ENCODE measurements around the gene WBP1L. TPM values are rescaled to one million over a fixed set of nuclear protein-coding genes. Genes with fewer than 3 reads are reported as not detected.

The WBP1L gene
- total RNA-seq, 2 donors from 2014 or later = 123 to 268 TPM

DNA sequence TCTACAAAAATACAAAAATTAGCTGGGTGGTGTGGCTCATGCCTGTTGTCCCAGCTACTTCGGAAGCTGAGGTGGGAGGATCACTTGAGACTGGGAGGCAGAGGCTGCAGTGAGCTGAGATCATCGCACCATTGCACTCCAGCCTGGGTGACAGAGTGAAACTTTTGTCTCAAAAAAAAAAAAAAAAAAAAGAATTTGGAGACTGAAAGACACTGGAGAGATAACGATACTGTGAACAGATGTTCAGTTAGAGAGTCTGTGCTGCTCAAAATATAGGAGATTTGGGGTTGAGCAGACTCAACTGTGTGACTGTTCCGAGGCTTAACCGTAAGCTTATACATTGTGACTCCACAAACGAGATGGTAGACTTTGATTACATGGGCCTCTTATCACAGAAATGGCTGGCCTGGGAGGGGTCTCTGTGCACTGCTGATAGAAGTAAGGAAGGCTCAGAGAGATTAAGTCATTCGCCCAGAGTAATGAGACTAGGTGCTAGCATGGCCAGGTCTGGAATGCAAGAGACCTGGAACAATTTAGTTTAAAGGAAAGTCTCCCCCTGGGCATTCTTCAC, 19.4 kb downstream of the WBP1L start:
- no peaks in the 10 kb centered on the region for H3K36me3 ChIP-seq
- no peak overlapping the region for H3K27ac ChIP-seq
- no peaks in the 10 kb centered on the region for H3K9me3 ChIP-seq
- no peak for ATAC-seq (ENCODE audit: insufficient number of reproducible peaks, low FRiP score, low read depth)
- DNase-seq (ENCODE audit: low spot score) = no peak
- TF ChIP-seq, protein P1, sequence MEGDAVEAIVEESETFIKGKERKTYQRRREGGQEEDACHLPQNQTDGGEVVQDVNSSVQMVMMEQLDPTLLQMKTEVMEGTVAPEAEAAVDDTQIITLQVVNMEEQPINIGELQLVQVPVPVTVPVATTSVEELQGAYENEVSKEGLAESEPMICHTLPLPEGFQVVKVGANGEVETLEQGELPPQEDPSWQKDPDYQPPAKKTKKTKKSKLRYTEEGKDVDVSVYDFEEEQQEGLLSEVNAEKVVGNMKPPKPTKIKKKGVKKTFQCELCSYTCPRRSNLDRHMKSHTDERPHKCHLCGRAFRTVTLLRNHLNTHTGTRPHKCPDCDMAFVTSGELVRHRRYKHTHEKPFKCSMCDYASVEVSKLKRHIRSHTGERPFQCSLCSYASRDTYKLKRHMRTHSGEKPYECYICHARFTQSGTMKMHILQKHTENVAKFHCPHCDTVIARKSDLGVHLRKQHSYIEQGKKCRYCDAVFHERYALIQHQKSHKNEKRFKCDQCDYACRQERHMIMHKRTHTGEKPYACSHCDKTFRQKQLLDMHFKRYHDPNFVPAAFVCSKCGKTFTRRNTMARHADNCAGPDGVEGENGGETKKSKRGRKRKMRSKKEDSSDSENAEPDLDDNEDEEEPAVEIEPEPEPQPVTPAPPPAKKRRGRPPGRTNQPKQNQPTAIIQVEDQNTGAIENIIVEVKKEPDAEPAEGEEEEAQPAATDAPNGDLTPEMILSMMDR (IDR thresholded peaks at IDR 0.05) = no peak
- no peaks in the 10 kb centered on the region for H3K27me3 ChIP-seq (replicated peaks; ENCODE audit: insufficient read depth)
- H3K4me3 ChIP-seq = no peak overlapping the region
- H3K4me1 ChIP-seq (ENCODE audit: control insufficient read depth in 1 of 2, low read depth in 2 of 2) = peaks cover 45 to 87% of the 10 kb centered on the region in 2 donors

DNA sequence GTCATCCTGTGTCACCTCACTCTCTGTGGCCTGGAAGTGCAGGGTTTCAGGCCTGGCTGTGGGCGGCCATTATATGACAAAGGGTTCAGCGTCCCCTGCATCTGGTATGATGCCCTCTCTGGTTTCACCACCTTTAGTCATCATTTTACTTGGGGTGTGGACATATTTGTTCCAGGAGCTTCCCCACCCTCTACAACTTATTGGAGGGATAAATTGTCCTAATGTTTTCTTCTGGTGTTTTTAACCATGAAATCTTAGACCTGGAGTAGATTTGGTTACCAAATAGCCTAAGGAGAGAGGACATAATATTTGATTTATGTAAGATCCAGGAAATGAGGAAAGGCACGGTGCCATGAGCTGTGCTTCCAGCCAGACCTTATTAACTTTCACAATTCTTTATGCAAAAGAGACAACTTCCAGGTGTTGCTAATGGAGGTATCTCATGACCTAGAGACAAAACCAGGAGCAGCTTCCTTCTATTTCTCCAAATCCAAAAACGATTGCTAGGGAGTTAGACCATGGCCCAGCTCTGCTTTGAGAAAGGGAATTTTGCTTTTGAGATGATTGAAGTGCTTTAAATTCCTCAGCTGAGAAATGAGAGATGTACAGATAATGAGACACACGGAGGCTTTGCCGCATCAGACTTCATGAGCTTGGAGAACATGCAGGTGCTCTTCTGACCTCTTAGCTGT, 20.9 kb downstream of the WBP1L start:
- ATAC-seq (ENCODE audit: insufficient number of reproducible peaks, low FRiP score, low read depth) = no peak
- peaks cover 40 to 81% of the 10 kb centered on the region in 2 donors for H3K4me1 ChIP-seq (ENCODE audit: control insufficient read depth in 1 of 2, low read depth in 2 of 2)
- no peak for DNase-seq (ENCODE audit: low spot score)
- TF ChIP-seq, protein P1 (IDR thresholded peaks at IDR 0.05) = no peak
- H3K9me3 ChIP-seq = no peaks in the 10 kb centered on the region
- H3K4me3 ChIP-seq = no peak overlapping the region
- no peak overlapping the region for H3K27ac ChIP-seq
- no peaks in the 10 kb centered on the region for H3K27me3 ChIP-seq (replicated peaks; ENCODE audit: insufficient read depth)
- no peaks in the 10 kb centered on the region for H3K36me3 ChIP-seq

DNA sequence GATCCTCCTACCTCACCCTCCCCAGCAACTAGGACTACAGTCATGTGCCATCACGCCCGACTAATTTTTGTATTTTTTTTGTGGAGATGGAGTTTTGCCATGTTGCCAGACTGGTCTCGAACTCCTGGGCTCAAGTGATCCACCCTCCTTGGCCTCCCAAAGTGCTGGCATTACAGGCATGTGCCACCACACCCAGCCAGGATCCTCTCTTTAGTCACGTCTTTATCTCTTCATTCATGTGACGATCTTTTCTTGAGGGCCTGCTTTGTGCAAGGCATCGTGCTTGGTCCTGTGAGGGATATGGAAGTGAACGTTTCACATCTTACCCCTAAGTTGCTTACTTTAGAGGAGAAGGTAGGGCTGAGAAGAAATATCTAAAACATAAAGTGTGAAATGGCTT, 21.6 kb downstream of the WBP1L start:
- no peak for DNase-seq (ENCODE audit: low spot score)
- no peaks in the 10 kb centered on the region for H3K36me3 ChIP-seq
- no peak for ATAC-seq (ENCODE audit: insufficient number of reproducible peaks, low FRiP score, low read depth)
- H3K4me1 ChIP-seq (ENCODE audit: control insufficient read depth in 1 of 2, low read depth in 2 of 2) = peaks cover 35 to 81% of the 10 kb centered on the region in 2 donors
- TF ChIP-seq, protein P1 (IDR thresholded peaks at IDR 0.05) = no peak
- H3K9me3 ChIP-seq = no peaks in the 10 kb centered on the region
- H3K4me3 ChIP-seq = no peak overlapping the region
- no peak overlapping the region for H3K27ac ChIP-seq
- H3K27me3 ChIP-seq (replicated peaks; ENCODE audit: insufficient read depth) = no peaks in the 10 kb centered on the region

DNA sequence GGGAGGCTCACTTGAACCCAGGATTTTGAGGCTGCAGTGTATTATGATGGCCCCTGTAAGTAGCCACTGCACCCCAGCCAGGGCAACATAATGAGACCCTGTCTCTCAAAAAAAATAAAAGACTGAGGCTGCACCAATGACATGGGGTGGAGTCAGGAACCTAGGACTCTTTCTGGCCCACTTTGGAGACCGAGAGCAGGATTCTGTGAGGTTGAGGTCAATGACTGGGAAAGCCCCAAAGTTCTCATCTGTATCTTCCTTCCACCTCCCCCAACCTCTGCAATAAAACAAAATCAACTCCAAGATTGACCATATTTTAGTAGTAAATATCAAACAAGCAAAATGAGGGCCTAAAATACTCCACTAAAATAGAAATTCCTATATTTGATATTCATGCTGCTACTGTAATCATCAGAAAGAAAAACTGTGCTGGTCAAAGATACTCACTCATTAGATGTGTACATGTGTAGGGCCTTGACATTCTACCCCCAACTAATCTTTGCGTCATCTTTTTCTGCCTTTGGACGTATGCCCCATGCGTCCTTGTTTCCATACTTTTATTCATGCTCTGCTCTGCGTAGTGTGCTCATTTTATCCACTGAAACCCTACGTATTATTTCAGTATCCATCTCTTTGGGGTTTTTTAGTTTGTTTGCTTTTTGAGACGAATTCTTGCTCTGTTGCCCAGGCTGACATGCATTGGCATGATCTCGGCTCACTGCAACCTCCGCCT, 23.8 kb downstream of the WBP1L start:
- Histone ChIP-seq H3K27ac (no peak overlapping the region), H3K27me3 (replicated peaks; ENCODE audit: insufficient read depth) (no peaks in the 10 kb centered on the region), H3K4me3 (no peak overlapping the region), H3K9me3 (no peaks in the 10 kb centered on the region), H3K4me1 (ENCODE audit: control insufficient read depth in 1 of 2, low read depth in 2 of 2) (peaks cover 30 to 82% of the 10 kb centered on the region in 2 donors), H3K36me3 (no peaks in the 10 kb centered on the region)
- ATAC-seq (ENCODE audit: insufficient number of reproducible peaks, low FRiP score, low read depth) (no peak), DNase-seq (ENCODE audit: low spot score) (no peak)
- TF ChIP-seq, protein P1 (IDR thresholded peaks at IDR 0.05) = no peak

DNA sequence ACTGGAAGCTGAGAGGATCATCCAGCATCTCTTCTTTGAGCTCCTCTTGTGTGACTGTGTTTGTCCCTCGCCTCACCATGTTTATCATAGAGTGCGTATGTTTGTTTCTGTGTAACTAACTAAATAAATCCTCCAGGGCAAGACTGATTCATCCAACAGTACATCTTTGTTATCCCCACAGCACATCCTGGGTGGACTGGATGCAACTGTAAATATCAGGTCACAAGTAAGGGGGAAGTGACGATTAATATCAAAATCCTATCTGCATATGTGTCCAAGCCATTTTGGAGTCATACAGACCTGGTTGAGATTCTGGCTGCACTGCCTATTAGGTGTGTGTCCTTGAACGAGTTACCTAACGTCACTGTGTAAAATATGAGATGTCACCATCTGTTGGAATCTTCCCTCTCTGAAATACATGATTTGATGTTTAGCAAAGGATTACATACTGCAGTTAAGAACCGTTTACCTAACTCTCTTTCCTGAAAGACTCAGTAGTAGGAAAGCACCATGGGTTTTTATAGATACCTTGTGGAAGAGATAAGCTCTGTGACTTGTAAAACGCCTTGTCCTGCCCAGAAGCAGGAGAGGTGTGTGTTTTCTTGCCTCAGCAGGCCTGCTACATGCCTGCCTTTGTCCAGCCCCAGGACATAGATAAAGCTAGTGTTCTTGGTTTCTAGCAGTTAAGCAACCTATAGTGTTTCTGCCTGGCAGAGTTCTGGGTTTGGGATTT, 25.8 kb downstream of the WBP1L start:
- DNase-seq (ENCODE audit: low spot score) (no peak), ATAC-seq (ENCODE audit: insufficient number of reproducible peaks, low FRiP score, low read depth) (no peak)
- H3K27ac ChIP-seq = no peak overlapping the region
- peaks cover 41 to 82% of the 10 kb centered on the region in 2 donors for H3K4me1 ChIP-seq (ENCODE audit: control insufficient read depth in 1 of 2, low read depth in 2 of 2)
- TF ChIP-seq, protein P1 (IDR thresholded peaks at IDR 0.05) = no peak
- no peaks in the 10 kb centered on the region for H3K27me3 ChIP-seq (replicated peaks; ENCODE audit: insufficient read depth)
- H3K4me3 ChIP-seq = no peak overlapping the region
- H3K36me3 ChIP-seq = no peaks in the 10 kb centered on the region
- no peaks in the 10 kb centered on the region for H3K9me3 ChIP-seq

Data from thoracic aorta (tissue), 2 donors.